GM23338 (cell line): ENCODE data around the gene SPATA18.

Source experiments
- EZH2 ChIP-seq: fragments of 200-600 bp; sonication (generic); IDR thresholded peaks from one replicate; pipeline ENCODE4 v1.8.0; 2017; ENCODE audit warnings: antibody characterized with exemption, mild to moderate bottlenecking, low read depth; ENCODE audit not compliant: unreplicated experiment
- NANOG ChIP-seq: IDR thresholded peaks from 2 replicates; pipeline ENCODE4 v1.6.1; 2016; ENCODE audit warnings: antibody characterized with exemption, borderline replicate concordance
- POLR2AphosphoS5 ChIP-seq: IDR thresholded peaks from 2 replicates; pipeline ENCODE4 v1.6.1; 2016; ENCODE audit warnings: antibody characterized with exemption, low read depth
- STAT1 ChIP-seq: IDR thresholded peaks from one replicate; pipeline ENCODE4 v1.6.1; 2016; ENCODE audit warnings: antibody characterized with exemption; ENCODE audit not compliant: unreplicated experiment
- TF ChIP-seq, protein P1 (sequence below), 2 experiments: fragments of 200-600 bp in 1 of 2; sonication (generic) in 1 of 2; conservative IDR thresholded peaks; 2 replicates each; pipeline versions ENCODE4 v1.5.1 to v1.6.1; 2016 to 2017; ENCODE audit warnings: antibody characterized with exemption in 2 of 2, low read depth in 2 of 2, mild to moderate bottlenecking in 2 of 2, moderate library complexity in 1 of 2
- TF ChIP-seq, protein P2 (sequence below): IDR thresholded peaks from one replicate; pipeline ENCODE4 v1.6.1; 2018; ENCODE audit warnings: antibody characterized with exemption; ENCODE audit not compliant: unreplicated experiment

DNA sequence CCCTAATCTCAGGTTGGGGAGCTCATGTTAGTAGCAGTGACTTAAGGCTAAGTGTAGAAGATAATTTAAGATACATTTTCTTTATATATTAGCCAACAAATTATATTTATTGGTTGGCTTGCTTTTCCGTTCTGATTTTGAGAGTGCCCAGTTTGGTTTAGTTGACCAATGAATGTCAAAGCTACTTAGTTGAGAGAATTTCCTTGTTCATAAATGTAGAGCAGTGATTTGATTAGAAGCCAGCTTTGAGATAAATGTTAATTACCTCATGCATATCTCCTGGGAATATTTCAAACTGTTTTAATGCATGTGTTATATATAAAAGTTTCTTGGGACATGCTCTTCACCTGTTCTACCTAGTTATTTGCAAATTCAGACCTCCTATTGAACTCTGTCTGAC, 44.3 kb downstream of the SPATA18 start:
- TF ChIP-seq, protein P1, sequence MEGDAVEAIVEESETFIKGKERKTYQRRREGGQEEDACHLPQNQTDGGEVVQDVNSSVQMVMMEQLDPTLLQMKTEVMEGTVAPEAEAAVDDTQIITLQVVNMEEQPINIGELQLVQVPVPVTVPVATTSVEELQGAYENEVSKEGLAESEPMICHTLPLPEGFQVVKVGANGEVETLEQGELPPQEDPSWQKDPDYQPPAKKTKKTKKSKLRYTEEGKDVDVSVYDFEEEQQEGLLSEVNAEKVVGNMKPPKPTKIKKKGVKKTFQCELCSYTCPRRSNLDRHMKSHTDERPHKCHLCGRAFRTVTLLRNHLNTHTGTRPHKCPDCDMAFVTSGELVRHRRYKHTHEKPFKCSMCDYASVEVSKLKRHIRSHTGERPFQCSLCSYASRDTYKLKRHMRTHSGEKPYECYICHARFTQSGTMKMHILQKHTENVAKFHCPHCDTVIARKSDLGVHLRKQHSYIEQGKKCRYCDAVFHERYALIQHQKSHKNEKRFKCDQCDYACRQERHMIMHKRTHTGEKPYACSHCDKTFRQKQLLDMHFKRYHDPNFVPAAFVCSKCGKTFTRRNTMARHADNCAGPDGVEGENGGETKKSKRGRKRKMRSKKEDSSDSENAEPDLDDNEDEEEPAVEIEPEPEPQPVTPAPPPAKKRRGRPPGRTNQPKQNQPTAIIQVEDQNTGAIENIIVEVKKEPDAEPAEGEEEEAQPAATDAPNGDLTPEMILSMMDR (conservative IDR thresholded peaks at IDR 0.05; ENCODE audit: low read depth in 2 of 2): no peak
- TF ChIP-seq EZH2 (no peak), NANOG (no peak), POLR2AphosphoS5 (no peak), STAT1 (no peak)
- TF ChIP-seq, protein P2, sequence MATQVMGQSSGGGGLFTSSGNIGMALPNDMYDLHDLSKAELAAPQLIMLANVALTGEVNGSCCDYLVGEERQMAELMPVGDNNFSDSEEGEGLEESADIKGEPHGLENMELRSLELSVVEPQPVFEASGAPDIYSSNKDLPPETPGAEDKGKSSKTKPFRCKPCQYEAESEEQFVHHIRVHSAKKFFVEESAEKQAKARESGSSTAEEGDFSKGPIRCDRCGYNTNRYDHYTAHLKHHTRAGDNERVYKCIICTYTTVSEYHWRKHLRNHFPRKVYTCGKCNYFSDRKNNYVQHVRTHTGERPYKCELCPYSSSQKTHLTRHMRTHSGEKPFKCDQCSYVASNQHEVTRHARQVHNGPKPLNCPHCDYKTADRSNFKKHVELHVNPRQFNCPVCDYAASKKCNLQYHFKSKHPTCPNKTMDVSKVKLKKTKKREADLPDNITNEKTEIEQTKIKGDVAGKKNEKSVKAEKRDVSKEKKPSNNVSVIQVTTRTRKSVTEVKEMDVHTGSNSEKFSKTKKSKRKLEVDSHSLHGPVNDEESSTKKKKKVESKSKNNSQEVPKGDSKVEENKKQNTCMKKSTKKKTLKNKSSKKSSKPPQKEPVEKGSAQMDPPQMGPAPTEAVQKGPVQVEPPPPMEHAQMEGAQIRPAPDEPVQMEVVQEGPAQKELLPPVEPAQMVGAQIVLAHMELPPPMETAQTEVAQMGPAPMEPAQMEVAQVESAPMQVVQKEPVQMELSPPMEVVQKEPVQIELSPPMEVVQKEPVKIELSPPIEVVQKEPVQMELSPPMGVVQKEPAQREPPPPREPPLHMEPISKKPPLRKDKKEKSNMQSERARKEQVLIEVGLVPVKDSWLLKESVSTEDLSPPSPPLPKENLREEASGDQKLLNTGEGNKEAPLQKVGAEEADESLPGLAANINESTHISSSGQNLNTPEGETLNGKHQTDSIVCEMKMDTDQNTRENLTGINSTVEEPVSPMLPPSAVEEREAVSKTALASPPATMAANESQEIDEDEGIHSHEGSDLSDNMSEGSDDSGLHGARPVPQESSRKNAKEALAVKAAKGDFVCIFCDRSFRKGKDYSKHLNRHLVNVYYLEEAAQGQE: no peak
